Mammary epithelial cell (primary cell): ENCODE measurements around the gene EEF1AKMT1.

Experiments
- EZH2 ChIP-seq: IDR thresholded peaks from 2 replicates; pipeline ENCODE4 v1.6.1; 2012; ENCODE audit warnings: low read length, inconsistent platforms, borderline replicate concordance
- TF ChIP-seq, protein P1 (sequence below), 2 donors: IDR thresholded peaks in 1 of 2; conservative IDR thresholded peaks in 1 of 2; 2 replicates each; pipeline ENCODE4 v1.5.1; 2011 to 2012; ENCODE audit warnings: inconsistent platforms in 2 of 2, low read length in 2 of 2, mild to moderate bottlenecking in 2 of 2, control low read depth in 1 of 2, low read depth in 1 of 2; ENCODE audit not compliant: insufficient read depth in 1 of 2; ENCODE audit errors: extremely low read depth in 1 of 2

DNA sequence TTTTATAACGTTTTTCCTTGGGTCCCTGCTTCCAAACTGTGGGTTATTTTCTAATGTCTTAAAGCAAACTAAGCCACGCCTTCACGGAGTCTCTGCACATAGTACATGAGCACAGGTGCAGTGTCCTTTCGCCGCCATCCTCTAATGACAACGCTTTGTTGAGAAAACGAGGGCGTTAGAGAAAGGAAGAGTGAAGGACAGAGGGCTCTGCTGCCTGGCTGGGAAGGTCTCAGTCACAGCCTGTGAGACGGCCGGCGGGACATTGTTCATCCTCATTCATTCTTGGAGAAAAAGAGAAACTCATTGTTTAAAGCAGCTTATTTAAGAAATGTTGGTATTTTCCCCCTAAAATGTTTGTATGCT is 60.8 kb downstream of the EEF1AKMT1 start:
- TF ChIP-seq, protein P1, sequence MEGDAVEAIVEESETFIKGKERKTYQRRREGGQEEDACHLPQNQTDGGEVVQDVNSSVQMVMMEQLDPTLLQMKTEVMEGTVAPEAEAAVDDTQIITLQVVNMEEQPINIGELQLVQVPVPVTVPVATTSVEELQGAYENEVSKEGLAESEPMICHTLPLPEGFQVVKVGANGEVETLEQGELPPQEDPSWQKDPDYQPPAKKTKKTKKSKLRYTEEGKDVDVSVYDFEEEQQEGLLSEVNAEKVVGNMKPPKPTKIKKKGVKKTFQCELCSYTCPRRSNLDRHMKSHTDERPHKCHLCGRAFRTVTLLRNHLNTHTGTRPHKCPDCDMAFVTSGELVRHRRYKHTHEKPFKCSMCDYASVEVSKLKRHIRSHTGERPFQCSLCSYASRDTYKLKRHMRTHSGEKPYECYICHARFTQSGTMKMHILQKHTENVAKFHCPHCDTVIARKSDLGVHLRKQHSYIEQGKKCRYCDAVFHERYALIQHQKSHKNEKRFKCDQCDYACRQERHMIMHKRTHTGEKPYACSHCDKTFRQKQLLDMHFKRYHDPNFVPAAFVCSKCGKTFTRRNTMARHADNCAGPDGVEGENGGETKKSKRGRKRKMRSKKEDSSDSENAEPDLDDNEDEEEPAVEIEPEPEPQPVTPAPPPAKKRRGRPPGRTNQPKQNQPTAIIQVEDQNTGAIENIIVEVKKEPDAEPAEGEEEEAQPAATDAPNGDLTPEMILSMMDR (conservative IDR thresholded peaks at IDR 0.05 in 1 of 2, IDR thresholded peaks at IDR 0.05 in 1 of 2; ENCODE audit: extremely low read depth in 1 of 2, insufficient read depth in 1 of 2, low read depth in 1 of 2, low read length in 2 of 2), result no peak
- no peak for TF ChIP-seq EZH2
